A549 (cell line): ENCODE measurements around the gene EPN3. TPM values are rescaled to one million over a fixed set of nuclear protein-coding genes. Genes with fewer than 3 reads are reported as not detected.

ENCODE experiments used
- ATAC-seq, 2 experiments: fragments of 200-7000 bp in 1 of 2; fragments of >200 bp in 1 of 2; cut with Nextera tagmentation in 1 of 2; cut with Tn5 transposase in 1 of 2; 3 replicates each; pipeline versions ENCODE4 v1.8.0 to v1.9.1; 2018 to 2020; ENCODE audit warnings: mild to moderate bottlenecking in 1 of 2, moderate library complexity in 1 of 2
- CTCF ChIA-PET: fragments of 300-600 bp; sonication (Branson Sonifier 250); formaldehyde crosslinking; extraction: SDS; loops from one replicate; lab custom pipeline; 2021; ENCODE audit warnings: antibody characterized with exemption, inconsistent platforms; lab: Yijun Ruan, JAX
- POLR2A ChIA-PET: fragments of 350-600 bp; formaldehyde crosslinking; extraction: SDS; loops from one replicate; lab custom pipeline; 2021; ENCODE audit warnings: antibody characterized with exemption, inconsistent platforms; lab: Yijun Ruan, JAX
- DNase-seq, 2 experiments: peaks; one replicate each; pipeline versions ENCODE4 v3.0.0 to v3.0.0-alpha.2; 2011 to 2016; ENCODE audit warnings: low read depth in 1 of 2, low spot score in 1 of 2
- FAIRE-seq: peaks from 2 replicates; lab custom pipeline; 2011; peaks lifted over from hg19 to GRCh38; lab: Jason Lieb, UNC
- H3K27ac ChIP-seq, 2 experiments: fragments of >200 bp; sonication (Bioruptor Twin); formaldehyde crosslinking; 3 replicates each; pipeline ENCODE4 v1.5.1; 2016 to 2017
- H3K4me1 ChIP-seq: fragments of >200 bp; sonication (Bioruptor Twin); formaldehyde crosslinking; 3 replicates; pipeline ENCODE4 v1.6.1; 2016
- H3K4me2 ChIP-seq: fragments of >200 bp; sonication (Bioruptor Twin); formaldehyde crosslinking; 3 replicates; pipeline ENCODE4 v1.6.1; 2016
- H3K4me3 ChIP-seq: fragments of >200 bp; sonication (Bioruptor Twin); formaldehyde crosslinking; 3 replicates; pipeline ENCODE4 v1.5.1; 2016
- H3K9me3 ChIP-seq: fragments of >200 bp; sonication (Bioruptor Twin); formaldehyde crosslinking; 3 replicates; pipeline ENCODE4 v1.6.1; 2016
- ATOH8 ChIP-seq: fragments of 250-450 bp; sonication (Bioruptor Pico); IDR thresholded peaks from 2 replicates; pipeline ENCODE4 v1.5.0; 2020; ENCODE audit warnings: low read depth, mild to moderate bottlenecking, moderate library complexity
- CHD2 ChIP-seq: fragments of 150-350 bp; IDR thresholded peaks from 2 replicates; pipeline ENCODE4 v1.6.1; 2014; ENCODE audit warnings: low read length; ENCODE audit not compliant: partially characterized antibody
- CHD4 ChIP-seq: fragments of 200-600 bp; sonication (generic); IDR thresholded peaks from 2 replicates; pipeline ENCODE4 v1.6.1; 2016; ENCODE audit warnings: antibody characterized with exemption, mild to moderate bottlenecking, borderline replicate concordance
- CTCF ChIP-seq: fragments of >200 bp; sonication (Bioruptor Twin); formaldehyde crosslinking; IDR thresholded peaks from 3 replicates; pipeline ENCODE4 v1.5.1; 2016
- EP300 ChIP-seq, 2 experiments: fragments of >200 bp; sonication (Bioruptor Twin); formaldehyde crosslinking; IDR thresholded peaks; 2 replicates in 1 of 2; 3 replicates in 1 of 2; pipeline ENCODE4 v1.6.1; 2016 to 2017
- GATA3 ChIP-seq: IDR thresholded peaks from 2 replicates; pipeline ENCODE4 v1.6.1; 2012; ENCODE audit warnings: borderline replicate concordance
- HEYL ChIP-seq: fragments of 250-450 bp; sonication (Bioruptor Pico); IDR thresholded peaks from 2 replicates; pipeline ENCODE4 v1.8.0; 2021; ENCODE audit warnings: mild to moderate bottlenecking, moderate library complexity
- HOXA7 ChIP-seq: fragments of 250-450 bp; sonication (Bioruptor Pico); IDR thresholded peaks from 2 replicates; pipeline ENCODE4 v1.5.0; 2020; ENCODE audit warnings: mild to moderate bottlenecking, moderate library complexity
- HOXB13 ChIP-seq: fragments of 250-450 bp; sonication (Bioruptor Pico); IDR thresholded peaks from 2 replicates; pipeline ENCODE4 v1.5.0; 2020; ENCODE audit warnings: low read depth, mild to moderate bottlenecking, moderate library complexity
- HOXB5 ChIP-seq: fragments of 250-450 bp; sonication (Bioruptor Pico); IDR thresholded peaks from 2 replicates; pipeline ENCODE4 v1.5.0; 2020; ENCODE audit warnings: mild to moderate bottlenecking, moderate library complexity
- JUN ChIP-seq, 2 experiments: fragments of >200 bp; sonication (Bioruptor Twin); formaldehyde crosslinking; IDR thresholded peaks; 2 replicates in 1 of 2; 3 replicates in 1 of 2; pipeline ENCODE4 v1.6.1; 2016 to 2017
- KDM1A ChIP-seq: fragments of 200-600 bp; sonication (generic); IDR thresholded peaks from 2 replicates; pipeline ENCODE4 v1.6.1; 2016; ENCODE audit warnings: low read depth, mild to moderate bottlenecking
- MYC ChIP-seq: IDR thresholded peaks from 2 replicates; pipeline ENCODE4 v1.6.1; 2012; ENCODE audit warnings: mild to moderate bottlenecking, inconsistent platforms, low read length, improper control_type of control experiment, borderline replicate concordance
- NPAS2 ChIP-seq: fragments of 250-450 bp; sonication (Bioruptor Pico); IDR thresholded peaks from 2 replicates; pipeline ENCODE4 v1.8.0; 2022; ENCODE audit warnings: mild to moderate bottlenecking, moderate library complexity, borderline replicate concordance
- NR3C1 ChIP-seq: fragments of >200 bp; sonication (Bioruptor Twin); formaldehyde crosslinking; IDR thresholded peaks from 3 replicates; pipeline ENCODE4 v1.6.1; 2017
- RAD21 ChIP-seq, 2 experiments: fragments of >200 bp in 1 of 2; sonication (Bioruptor Twin) in 1 of 2; formaldehyde crosslinking in 1 of 2; IDR thresholded peaks in 1 of 2; conservative IDR thresholded peaks in 1 of 2; 2 replicates in 1 of 2; 3 replicates in 1 of 2; pipeline ENCODE4 v1.6.1; 2012 to 2018; ENCODE audit warnings: inconsistent platforms in 1 of 2
- TFCP2L1 ChIP-seq: fragments of 250-450 bp; sonication (Bioruptor Pico); IDR thresholded peaks from 2 replicates; pipeline ENCODE4 v1.5.0; 2021; ENCODE audit warnings: mild to moderate bottlenecking
- ZSCAN20 ChIP-seq: fragments of 250-450 bp; sonication (Bioruptor Pico); IDR thresholded peaks from 2 replicates; pipeline ENCODE4 v1.8.0; 2022; ENCODE audit warnings: mild to moderate bottlenecking, moderate library complexity
- WGBS: methylation state at CpG from one replicate; pipeline ENCODE4 v1.1.6; 2017; ENCODE audit errors: missing lambda C conversion rate; 5-methylcytosine and 5-hydroxymethylcytosine counted together
- polyA plus RNA-seq, 4 experiments: library from polyadenylated mRNA; depleted of rRNA in 3 of 4; stranded (reverse); fragments of >200 nt; fragmentation: RNase III in 1 of 4; extraction: RNeasy Plus Mini Kit Qiagen cat#74134 plus additional on column Dnase treatment in 1 of 4; gene quantifications; 2 replicates in 3 of 4; 3 replicates in 1 of 4; pipeline ENCODE4 v1.2.3, GENCODE V29; 2011 to 2017
- TF ChIP-seq, protein P1 (sequence below): fragments of 200-600 bp; sonication (generic); IDR thresholded peaks from 2 replicates; pipeline ENCODE4 v1.6.1; 2016; ENCODE audit warnings: antibody characterized with exemption, mild to moderate bottlenecking, moderate library complexity

Gene EPN3
- polyA plus RNA-seq, 2 of the 4 experiments (the other 2 are of a cell fraction) = 0.13 to 0.18 TPM

- ATAC-seq = no peak
- 71% methylated on average over 5 of the region's 5 CpGs for WGBS
- POLR2A ChIA-PET = no interaction called here
Measured at GRCh38 chr17:50527155-50527762, 5.3 kb upstream of the EPN3 start.

GRCh38 chr17:50527949-50528474, 4.5 kb upstream of the EPN3 start:
- CTCF ChIA-PET = interaction anchor here (0.6 to 7.9 kb wide), 8 partner anchors 10 to 588 kb away, joined by 3 to 48 read pairs (median 4); no protein-coding TSS in a partner anchor
- 39% methylated on average over 4 of the region's 4 CpGs for WGBS
- Histone ChIP-seq H3K27ac (no peak overlapping the region), H3K4me1 (peaks cover 10% of the 10 kb centered on the region), H3K9me3 (no peaks in the 10 kb centered on the region), H3K4me2 (no peak overlapping the region), H3K4me3 (no peak overlapping the region)
- TF ChIP-seq, protein P1, sequence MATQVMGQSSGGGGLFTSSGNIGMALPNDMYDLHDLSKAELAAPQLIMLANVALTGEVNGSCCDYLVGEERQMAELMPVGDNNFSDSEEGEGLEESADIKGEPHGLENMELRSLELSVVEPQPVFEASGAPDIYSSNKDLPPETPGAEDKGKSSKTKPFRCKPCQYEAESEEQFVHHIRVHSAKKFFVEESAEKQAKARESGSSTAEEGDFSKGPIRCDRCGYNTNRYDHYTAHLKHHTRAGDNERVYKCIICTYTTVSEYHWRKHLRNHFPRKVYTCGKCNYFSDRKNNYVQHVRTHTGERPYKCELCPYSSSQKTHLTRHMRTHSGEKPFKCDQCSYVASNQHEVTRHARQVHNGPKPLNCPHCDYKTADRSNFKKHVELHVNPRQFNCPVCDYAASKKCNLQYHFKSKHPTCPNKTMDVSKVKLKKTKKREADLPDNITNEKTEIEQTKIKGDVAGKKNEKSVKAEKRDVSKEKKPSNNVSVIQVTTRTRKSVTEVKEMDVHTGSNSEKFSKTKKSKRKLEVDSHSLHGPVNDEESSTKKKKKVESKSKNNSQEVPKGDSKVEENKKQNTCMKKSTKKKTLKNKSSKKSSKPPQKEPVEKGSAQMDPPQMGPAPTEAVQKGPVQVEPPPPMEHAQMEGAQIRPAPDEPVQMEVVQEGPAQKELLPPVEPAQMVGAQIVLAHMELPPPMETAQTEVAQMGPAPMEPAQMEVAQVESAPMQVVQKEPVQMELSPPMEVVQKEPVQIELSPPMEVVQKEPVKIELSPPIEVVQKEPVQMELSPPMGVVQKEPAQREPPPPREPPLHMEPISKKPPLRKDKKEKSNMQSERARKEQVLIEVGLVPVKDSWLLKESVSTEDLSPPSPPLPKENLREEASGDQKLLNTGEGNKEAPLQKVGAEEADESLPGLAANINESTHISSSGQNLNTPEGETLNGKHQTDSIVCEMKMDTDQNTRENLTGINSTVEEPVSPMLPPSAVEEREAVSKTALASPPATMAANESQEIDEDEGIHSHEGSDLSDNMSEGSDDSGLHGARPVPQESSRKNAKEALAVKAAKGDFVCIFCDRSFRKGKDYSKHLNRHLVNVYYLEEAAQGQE = no peak
- no peak for TF ChIP-seq HOXB13 (CRISPR knock-in tag)
- no peak for TF ChIP-seq HOXA7
- DNase-seq (no peak), ATAC-seq (no peak), FAIRE-seq (no peak)
- POLR2A ChIA-PET = interaction anchor here (0.8 kb wide), 1 partner anchor 49 kb away, joined by 3 read pairs; no protein-coding TSS in a partner anchor

More at GRCh38 chr17:50527155-50527762, 5.3 kb upstream of the EPN3 start:
- Histone ChIP-seq H3K27ac (no peak overlapping the region), H3K4me1 (peaks cover 2% of the 10 kb centered on the region; the same call in 2 of the 3 replicates), H3K4me2 (no peak overlapping the region), H3K9me3 (no peaks in the 10 kb centered on the region), H3K4me3 (no peak overlapping the region)
- CTCF ChIA-PET = interaction anchor here (0.6 to 7.9 kb wide), 11 partner anchors 9 to 79 kb away, joined by 3 to 48 read pairs (median 5); partner anchors contain the start of genes RSAD1 and SPATA20
- TF ChIP-seq CHD4 (no peak), HEYL (CRISPR knock-in tag) (no peak), CTCF (no peak), NR3C1 (no peak), RAD21 (conservative IDR thresholded peaks at IDR 0.05 in 1 of 2, IDR thresholded peaks at IDR 0.05 in 1 of 2) (no peak), TFCP2L1 (no peak), MYC (no peak), EP300 (IDR thresholded peaks at IDR 0.05) (no peak), KDM1A (no peak), GATA3 (no peak), CHD2 (no peak), NPAS2 (CRISPR knock-in tag) (no peak), HOXB5 (CRISPR knock-in tag) (no peak), JUN (IDR thresholded peaks at IDR 0.05) (no peak), ZSCAN20 (no peak), ATOH8 (CRISPR knock-in tag) (no peak)
- FAIRE-seq = no peak
- no peak for DNase-seq
